Measurements from ENCODE around the gene IFITM10.
"Not testable (repeated sequence)": the region's sequence is repeated elsewhere in the genome, so short reads cannot be mapped to it uniquely, and the experiment has no call there.

The IFITM10 gene

DNA sequence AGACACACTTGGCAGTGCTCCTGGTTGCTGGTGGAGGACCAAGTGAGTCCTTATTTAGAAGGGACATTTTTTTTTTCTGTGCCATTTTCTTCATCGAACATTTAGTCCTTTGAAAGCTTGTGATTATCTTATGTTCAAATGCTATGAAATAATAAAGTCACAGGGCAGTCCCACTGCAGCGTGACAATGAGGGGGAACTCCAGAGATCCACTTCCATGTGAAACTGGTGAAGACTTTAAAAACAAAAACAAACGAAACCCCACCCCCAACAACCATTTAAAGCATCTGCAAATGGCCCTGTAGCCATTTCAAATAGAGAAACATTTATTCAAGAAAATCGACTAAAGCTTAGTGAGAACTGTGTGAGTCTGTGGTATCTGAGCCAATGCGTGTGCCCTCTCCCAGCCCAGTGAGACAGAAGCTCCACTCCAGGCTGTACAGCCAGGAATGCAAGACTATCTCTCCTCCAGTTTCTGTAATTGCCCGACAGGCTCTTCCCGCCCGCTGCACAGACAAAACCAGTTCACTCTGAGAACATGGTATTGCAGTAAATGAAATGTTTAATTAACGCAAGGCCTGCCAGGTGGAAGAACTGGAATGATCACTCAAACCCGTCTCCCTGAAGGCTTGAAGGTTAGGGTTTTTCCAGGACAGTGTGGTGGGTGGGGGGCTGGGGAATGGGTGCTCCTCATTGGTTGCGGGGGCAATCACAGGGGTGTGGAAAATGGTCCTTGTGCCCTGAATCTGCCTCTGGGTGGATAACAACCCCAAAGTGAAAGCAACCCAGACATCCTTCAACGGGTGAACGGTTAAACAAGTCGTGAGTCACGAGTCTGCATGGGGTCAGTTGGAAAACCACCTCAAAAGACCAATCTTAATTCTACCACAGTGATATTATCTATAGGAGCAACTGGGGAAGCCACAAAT is 45.0 kb downstream of the IFITM10 start:
- DNase-seq, result peak in 1 of 3 experiments; percentile 16

DNA sequence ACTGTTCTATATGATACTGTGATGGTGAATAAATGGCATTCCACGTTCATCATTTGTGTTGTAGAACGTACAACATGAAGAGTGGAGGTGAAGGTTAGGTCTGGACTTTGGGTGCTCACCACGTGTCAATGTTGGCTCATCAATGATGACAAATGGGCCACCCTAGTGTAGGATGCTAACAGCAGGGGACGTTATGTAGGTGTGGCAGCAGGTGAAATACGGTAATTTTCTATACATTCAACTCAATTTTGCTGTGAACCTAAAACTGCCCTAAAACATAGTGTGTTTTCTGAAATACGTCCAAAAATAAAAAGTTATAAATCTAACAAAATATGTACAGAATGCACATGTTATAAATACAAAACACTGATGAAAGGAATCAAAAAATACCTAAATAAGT is 47.2 kb downstream of the IFITM10 start:
- no peak for DNase-seq

DNA sequence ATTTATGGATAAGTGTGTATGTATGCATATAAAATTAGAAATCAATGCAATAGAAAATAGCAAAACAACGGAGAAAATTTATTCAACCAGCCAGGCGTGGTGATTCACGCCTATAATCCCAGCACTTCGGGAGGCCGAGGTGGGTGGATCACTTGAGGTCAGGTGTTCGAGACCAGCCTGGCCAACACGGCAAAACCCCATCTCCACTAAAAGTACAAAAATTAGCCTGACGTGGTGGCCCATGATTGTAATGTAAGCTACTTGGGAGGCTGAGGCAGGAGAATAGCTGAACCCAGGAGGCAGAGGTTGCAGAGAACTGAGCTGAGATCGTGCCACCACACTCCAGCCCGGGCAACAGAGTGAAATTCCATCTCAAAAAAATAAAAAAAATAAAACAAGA is 47.9 kb downstream of the IFITM10 start:
- no peak for DNase-seq

DNA sequence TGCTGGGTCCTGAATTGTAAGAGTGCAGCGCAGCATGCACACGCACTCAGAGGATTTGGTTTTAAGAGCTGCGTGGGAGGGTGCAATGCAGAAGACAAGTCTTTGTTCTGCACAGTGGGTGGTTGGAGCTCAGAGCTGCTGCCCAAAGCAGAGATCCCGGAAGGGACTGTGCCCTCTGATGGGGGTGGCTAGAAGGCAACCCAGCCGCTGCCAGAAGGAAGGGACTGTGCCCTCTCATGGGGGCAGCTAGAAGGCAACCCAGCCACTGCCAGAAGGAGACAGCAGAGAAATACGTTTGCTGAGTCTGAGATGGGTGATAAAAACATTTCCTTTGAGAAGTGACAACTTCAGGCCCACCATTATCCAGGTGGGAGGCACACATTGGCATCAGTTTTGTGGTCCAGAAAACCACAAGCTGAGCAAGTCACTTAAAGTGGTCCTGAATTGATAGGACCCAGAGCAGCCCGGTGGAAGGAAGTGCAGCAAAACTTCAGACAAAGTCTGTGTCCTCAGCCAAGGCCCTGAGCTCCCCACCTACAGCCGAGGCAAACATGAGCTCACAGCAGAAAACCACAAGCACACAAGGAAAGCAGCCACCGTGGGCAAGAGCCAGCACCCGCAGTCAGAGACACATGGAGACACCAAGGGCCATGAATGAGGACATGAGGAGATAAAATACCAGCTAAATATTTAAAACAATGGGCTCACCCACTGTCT is 49.1 kb downstream of the IFITM10 start:
- DNase-seq, result no peak

DNA sequence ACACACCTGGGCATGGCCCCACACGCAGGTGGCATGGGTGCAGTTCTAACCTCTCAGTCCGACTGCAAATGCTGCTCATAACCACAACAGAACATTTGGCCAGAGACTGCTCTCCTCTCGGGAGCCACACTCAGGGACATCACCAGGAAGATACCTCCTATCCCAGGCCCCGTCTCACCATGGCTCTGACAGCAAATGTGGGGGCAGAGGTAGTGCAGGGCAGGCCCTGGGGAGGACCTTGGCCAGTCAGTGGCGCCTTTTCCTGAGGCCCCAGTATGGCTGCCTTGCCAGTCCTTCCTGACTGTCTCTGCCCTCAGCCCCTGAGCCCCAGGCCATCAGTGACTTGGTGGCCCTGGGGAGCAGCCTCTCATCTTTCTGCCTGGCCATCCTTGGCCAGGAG is 50.6 kb downstream of the IFITM10 start:
- DNase-seq, result no peak

DNA sequence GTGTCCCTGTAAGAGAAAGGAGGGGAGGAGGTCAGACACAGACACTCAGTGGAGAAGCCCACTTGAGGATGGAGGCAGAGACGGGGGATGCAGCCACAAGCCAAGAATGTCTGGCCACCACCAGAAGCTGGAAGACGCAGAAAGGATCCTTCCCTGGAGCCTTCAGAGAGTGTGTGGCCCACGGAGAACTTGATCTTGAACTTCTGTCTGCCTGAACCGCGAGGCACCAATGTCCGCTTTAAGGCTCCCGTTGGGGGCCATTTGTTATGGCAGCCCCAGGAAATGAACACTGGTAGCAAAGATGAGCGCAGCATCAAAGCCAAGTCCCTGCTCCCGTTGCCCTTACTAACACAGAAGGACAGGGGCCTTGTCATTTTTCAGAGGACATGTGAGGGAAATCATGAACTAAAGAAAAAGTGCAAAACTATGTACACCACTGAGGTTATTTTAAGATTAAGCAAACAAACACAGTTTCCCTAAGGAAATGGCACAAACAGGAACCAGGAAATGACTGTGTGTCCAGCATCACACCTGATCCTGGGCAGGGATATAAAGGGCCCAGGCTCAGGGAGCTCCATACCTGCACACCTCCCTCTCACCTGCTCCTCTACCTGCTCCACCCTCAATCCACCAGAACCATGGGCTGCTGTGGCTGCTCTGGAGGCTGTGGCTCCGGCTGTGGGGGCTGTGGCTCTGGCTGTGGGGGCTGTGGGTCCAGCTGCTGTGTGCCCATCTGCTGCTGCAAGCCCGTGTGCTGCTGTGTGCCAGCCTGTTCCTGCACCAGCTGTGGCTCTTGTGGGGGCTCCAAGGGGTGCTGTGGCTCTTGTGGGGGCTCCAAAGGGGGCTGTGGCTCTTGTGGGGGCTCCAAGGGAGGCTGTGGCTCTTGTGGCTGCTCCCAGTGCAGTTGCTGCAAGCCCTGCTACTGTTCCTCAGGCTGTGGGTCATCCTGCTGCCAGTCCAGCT is 53.5 kb downstream of the IFITM10 start, which contains the start of gene KRTAP5-6:
Gene KRTAP5-6, plus strand, starts transcription at position 588 of the 963 bp plus-strand sequence. Its CDS starts 51 bp downstream, at position 639.
- no peak for DNase-seq

DNA sequence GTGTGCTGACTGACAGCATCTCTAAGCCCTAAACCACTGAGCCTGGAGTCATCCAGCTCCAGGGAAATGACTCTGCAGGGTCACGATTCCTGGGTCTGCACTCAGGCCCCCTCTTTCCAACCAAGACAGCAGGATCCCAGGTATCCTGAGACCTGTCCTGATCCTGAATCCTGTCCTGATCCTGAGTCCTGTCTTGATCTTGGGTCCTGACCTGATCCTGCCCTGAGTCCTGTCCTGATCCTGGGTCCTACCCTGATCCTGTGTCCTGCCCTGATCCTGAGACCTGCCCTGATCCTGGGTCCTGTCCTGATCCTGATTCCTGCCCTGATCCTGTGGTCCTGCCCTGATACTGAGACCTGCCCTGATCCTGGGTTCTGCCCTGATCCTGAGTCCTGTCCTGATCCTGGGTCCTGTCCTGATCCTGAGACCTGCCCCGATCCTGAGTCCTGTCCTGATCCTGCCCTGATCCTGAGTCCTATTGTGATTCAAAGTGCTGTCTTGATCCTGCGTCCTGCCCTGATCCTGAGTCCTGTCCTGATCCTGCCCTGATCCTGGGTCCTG is 54.8 kb downstream of the IFITM10 start:
- DNase-seq, result no peak

DNA sequence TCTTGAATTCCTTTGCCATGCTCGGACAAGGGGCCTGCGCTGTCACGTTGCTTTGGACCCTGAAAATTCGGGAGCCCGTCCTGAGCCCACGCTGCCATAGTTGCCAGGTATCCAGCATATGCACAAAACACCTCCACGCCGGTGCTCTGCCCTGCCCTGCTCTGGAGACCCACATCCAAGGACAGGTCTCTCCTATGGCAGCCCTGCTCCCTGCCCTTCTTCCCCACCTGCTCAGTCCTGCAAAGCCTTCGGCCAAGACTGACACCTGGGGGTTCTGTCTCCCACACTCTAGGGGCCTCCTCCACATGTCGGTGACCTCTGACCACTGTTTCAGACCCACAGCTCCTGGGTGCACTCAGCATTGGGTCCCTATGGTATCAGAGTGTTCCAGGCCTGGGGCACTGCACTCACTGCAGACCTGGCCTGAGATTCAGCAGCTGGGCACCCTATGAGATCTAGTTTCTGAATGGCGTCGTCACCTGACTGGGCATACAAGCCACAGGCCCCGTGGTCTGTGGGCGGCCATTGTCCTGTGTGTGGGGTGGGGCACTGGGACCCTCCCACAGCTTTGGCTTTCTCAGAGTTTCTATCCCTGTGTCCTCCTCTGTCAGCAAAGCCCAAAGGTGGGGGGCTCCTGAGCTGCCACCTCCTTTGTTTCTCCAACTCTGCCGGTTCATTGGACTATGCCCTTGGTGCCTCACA is 55.4 kb downstream of the IFITM10 start:
- DNase-seq, result no peak

DNA sequence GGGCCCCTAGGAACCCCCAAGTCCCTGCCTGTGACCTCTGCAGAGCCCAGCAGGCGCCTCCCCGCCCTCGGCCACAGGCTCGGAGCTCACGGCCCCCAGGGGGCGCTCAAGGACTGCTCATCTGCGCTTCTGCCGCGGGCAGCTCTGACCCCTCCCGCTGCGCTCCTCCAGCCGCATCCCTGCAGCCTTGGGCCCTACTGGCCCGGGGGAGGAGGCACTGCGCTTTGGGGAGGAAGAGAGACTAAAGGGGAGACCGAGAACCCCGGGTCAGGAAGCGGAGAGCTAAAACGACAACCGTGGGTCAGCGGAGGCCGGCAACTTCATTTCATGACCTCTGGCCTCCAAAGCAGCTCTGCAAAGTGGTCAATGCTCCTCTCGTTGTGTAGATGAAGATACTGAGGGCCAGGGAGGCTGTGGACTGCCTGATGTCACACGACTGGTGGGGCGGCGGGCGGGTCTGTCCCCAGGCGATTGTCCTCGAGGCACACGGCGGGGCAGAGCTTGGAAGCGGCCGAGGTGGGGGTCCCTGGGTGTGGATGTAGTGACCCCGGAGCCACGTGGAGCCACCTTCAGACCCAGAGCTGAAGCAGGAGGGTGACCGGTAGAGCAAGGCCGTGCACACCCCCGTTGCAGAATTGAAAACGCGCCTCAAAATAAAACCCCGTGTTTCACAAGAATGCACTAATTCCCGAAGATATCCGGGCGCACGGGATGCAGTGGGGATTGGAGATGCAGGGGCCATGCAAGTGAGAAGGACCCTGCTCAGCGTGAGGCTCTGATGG is 56.1 kb downstream of the IFITM10 start:
- DNase-seq, result peak; percentile 74 to 84 (median 82)

DNA sequence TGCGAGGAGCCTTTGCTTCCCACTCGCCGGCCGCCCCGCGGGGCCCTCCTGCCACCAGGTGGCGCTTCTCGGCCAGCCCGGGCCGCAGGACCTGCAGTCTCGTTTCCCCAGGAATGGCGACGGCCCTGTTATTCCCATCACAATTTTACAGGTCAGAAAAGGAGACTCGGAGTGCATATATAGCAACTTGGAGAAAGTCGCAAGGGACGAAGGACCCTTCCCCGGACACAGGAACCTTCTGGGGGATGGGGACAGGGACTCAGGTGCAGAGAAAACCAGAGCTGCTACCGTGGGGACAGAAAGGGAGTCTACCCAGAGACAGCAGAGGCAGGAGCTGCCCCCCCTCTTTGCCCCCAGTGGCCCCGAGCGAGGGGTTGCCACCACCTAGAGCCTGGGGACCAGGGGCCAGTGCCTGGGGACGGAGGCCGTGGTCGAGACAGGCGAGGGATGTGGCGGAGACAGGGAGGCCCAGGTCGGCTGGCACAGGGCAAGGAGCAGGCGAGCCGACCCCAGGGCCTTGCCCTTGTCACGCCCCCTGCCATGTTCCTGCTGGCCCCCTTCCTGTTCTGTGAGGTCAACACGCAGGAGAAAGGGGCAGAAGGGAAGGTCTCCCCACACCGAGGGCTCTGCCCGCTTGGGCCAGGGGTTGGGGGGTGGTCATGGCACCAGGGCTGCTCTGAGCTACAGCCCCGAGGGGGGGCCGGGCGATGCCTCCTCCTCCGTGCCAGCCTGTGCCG is 56.9 kb downstream of the IFITM10 start:
- DNase-seq, result peak; percentile 77 to 84 (median 82)

DNA sequence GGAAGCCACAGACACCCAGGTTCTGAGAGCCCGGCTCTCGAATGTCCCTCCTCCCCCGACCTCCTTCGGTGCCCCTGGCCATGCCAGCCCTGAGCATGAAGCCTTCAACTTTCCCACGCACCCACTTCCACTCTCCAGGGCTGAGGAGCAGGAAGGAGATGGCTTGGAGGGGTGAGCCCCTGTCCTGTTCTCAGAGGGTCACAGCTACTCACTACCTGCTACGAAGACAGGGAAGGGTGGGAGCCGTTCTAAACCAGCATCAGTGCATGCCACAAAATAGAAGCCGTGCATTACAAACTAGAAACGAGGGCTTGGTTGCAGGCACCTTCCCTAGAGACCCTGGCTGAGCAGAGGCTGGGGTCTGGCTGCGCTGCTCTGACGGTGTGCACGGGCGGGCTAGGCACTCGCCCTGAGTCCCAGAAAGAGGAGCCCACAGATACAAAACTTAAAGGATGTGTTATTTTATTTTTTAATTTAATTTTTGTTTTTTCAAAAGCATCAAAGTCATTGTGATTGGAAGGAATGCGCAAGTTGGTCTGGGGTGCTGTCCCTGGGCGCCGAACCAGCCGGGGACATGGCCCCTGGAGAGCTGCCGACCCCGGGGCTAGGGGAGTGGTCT is 57.6 kb downstream of the IFITM10 start:
- DNase-seq, result no peak

DNA sequence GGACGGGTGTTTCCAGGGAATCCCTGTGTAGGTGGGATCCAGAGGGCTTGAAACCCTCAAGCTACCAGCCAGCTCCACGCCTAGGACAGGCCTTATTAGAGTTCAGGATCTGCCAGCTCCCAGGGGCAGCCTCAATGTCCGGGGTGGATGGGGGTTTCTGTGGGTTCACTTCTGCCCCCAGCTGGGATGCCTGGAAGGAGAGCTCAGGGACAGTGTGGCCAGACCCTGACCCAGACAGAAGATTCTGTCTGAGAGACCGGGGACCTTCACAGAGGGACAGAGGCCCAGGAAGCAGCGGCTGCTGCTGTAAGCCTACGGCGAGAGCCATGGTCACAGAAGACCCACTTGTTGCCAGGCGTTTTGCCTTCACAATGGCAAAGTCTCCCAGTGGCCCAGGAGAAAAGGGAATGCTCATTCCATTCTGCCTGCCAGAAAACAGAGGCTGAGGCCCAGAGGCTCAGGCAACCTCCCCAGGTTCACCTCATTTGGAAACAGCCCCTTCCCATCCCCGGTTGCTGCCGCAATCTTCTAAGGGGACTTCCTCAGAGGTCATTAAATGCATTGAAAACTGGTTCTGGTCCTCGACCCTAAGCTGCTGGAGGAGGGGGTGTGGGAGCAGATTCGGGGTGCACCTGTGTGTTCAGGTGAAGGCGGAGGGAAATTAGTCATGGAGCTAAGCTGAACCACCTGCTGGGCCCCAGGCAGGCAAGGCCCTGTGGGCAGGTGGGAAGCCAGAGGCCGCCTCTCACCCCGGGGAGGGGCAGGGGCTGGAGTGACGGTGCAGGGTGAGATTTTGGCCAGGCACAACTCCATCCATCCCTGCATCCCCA is 58.3 kb downstream of the IFITM10 start:
- no peak for DNase-seq

DNA sequence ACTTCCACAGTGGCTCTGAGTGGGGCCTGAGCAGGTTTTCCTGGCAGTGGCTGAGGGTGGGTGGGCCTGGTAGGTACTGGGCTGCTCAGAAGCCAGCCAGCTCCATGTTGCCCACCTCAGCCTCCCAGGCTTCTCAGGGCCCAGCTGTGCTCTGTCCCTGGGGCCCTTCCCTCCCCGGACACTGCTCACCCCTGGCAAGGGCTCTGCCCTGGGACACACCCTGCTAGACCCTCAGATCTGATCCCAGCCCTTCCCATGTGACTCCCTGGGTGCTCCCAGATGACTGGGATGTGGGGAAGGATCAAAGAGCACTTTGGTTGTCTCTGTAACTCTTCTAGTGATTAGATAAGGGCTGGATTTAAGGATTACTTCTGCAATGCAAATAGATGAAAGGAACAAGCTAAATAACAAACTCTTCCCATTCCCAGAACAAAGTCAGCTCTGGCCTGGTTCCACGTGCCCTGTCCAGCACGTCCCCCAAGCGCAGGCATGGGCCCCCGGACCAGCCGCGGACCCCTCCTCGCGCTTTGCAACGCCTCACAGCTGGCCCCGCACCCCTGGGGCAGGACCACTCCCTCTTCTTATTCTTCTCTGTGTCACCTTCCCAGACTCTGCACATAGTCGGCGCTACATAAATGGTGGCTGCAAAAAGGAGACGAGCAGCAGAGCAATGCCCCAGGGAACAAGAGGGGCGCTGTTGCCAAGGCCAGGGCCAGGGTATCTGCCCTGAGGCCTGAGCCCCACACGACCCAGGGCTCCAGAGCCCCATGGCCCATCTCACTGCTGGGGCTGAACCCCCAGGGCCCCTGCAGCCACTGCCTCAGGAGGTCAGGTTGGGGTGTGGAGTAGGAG is 59.1 kb downstream of the IFITM10 start:
- no peak for DNase-seq

DNA sequence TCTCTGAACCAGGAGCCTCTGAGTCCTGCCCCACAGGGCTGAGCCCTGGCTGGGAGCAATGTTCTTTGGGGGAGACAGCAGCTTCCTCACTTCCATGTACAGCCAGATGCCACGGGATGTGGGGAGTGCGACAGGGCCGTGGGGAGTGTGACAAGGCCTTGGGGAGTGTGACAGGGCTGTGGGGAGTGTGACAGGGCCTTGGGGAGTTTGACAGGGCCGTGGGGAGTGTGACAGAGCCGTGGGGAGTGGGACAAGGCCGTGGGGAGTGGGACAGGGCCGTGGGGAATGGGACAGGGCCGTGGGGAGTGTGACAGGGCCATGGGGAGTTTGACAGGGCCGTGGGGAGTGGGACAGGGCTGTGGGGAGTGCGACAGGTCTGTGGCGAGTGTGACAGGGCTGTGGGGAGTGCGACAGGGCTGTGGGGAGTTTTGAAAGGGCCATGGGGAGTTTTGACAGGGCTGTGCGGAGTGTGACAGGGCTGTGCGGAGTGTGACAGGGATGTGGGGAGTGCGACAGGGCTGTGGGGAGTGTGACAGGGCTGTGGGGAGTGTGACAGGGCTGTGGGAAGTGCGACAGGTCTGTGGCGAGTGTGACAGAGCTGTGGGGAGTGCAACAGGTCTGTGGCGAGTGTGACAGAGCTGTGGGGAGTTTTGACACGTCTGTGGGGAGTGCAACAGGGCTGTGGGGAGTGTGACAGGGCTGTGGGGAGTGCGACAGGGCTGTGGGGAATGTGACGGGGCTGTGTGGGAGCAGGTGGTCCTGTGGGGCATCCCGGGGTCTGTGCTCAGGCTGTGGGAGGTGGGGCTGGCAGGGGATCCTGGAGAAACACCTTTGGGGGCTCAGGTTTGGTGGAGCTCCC is 60.0 kb downstream of the IFITM10 start:
- DNase-seq, result no peak

DNA sequence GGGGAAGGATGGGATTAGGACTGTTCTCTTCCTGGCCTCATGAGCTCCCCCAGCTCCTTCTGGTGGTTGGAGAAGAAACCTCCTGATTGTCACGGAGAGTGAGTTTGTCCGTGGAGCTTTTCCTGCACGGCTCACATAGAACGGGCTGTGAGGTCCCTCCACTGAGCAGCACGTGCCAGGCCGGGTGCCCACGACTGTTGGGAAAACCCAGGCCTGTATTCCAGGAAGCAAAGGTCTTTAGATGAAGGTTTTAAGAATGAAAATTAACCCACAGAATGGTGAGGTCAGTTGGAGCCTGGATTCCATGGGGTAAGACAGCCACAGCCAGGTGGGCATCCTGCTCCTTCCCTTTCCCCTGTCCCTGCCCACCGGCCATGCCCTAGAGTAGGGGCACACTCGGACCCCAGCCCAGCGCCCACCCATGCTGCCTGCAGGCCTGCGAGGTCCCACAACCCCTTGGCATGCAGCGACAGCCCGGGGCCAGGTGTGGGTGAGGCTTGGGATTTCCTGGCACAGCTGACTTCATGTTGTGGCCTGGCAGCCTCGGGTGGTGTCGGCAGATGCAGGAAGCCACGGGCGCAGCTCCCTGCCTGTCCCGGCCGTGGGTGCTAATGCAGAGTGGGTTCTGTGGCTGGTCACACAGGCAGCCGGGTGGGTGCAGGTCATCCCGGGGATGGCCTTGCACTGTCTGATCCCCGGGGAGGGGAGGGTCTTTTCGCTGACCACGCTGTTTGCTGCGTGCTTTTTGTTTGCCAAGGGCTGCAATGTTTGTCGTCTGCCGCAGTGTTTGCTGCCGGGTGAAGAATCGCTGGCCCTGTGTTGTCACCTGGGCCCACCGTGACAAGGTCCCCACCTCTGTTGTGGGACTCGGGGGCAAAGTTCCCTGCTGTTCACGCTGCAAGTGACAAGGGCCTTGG is 60.9 kb downstream of the IFITM10 start:
- DNase-seq, result not testable (repeated sequence)

Measured in NCI-H1417 (cell line).